Measurements from ENCODE around the gene LRCH3.

LRCH3 gene

GRCh38 chr3:197791113-197791891, at the start of gene LRCH3:
TSS of gene LRCH3 (plus strand) at chr3:197791254. CDS start at chr3:197791279, 25 bp downstream.
- DNase-seq (ENCODE audit: low read depth in 2 of 2): peak; percentile 64 to 76

- no peak for DNase-seq (ENCODE audit: low read depth in 2 of 2)
Measured at GRCh38 chr3:197742787-197743186, 48.3 kb upstream of the LRCH3 start.

DNA sequence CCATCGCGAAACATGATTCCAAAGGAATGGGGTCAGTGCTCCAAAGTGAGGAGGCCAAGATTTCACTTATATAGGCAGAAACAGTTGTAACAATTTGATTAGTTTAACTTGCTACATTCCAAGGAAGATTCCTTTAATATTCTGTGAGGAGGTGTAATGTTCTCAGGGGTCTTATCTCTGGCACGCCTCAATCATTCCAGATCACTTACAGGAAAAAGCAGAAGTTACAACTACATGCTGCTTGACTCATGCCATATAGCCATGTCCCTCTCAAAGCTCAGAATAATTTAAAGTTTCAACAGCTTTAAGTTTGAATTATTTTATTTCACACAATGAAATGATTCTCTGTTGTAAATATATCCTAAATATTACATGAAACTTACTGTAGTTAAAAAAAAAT, 44.8 kb upstream of the LRCH3 start:
- no peak for DNase-seq (ENCODE audit: low read depth in 2 of 2)

GRCh38 chr3:197746801-197747237, 44.2 kb upstream of the LRCH3 start:
- no peak for DNase-seq (ENCODE audit: low read depth in 2 of 2)

DNA sequence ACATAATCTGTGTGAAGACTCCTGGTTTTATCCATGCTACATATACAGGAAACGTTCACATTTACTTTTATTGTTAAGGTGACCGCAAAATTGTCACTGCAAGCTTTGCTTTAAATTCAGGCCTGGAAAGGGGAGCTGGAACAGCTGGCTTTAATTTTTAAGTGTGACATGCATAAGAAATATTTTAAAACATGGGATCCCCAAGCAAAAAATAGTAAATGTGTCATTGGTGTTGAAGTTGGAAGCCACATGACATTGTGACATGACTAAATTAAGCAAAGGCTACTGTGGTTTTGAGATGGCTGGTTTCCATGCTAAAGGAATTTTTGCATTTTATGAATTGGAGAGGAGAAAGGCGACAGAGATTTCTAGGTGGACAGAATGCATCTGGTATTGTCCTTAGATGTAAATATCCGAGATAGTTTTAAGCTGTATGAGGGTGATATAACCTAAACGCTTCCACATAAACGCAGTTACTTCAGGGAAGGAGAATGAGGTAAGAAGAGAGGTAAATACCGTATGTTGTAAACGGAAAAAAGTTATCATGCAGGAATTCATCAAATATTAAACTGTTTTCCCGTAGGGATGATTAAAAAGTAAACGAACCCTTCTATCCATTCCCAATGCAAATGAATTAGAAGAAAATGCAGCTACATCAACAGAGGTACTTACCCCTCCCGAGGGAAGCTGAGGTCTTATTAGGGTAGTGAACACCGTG, 42.3 kb upstream of the LRCH3 start:
- DNase-seq (ENCODE audit: low read depth in 2 of 2): no peak

DNA sequence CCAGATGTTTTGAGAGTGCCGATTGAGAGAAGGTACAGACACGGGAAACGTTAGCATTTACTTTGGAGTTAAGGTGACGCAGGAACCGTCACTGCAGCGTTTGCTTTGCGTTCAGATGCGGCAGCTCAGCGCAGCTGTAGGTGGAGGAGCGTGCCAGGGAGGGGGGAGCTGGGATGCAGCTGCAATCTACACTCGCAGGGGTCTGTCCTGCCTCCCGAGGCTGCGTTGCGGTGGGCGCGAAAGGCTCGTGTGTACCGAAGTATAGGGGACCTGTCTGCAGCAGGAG, 41.8 kb upstream of the LRCH3 start:
- DNase-seq (ENCODE audit: low read depth in 2 of 2): peak; percentile 29 to 45

GRCh38 chr3:197749601-197750395, 41.3 kb upstream of the LRCH3 start, which contains the start of gene FYTTD1:
TSS of gene FYTTD1 (plus strand) at chr3:197749883. CDS start at chr3:197749972, 89 bp downstream.
- peak; percentile 67 to 79 for DNase-seq (ENCODE audit: low read depth in 2 of 2)

DNA sequence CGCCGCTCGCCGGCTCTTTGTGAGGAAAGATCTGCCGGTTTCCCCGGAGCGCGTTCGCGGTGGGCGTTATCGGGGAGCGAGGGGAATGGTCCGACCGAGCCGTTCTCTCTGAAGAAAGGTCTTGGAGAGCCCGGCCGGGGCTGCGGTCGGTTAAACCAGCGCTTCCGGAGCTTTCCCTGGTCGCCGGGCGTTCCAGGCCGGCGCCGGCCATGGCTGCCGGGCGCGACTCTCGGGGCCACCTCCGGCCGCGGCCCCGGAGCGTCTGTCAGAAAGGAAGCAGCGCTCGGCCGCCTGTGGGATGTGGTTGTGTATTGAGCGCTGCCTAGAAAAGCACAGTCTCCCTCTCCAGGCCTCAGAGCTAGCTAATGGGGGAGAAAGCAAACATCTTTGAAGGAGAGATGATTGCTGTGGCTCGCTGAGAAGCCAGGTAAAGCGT, 40.6 kb upstream of the LRCH3 start:
- DNase-seq (ENCODE audit: low read depth in 2 of 2): peak in 1 of 2 donors; percentile 12

GRCh38 chr3:197750858-197751737, 40.0 kb upstream of the LRCH3 start:
- DNase-seq (ENCODE audit: low read depth in 2 of 2): peak in 1 of 2 donors; percentile 14

DNA sequence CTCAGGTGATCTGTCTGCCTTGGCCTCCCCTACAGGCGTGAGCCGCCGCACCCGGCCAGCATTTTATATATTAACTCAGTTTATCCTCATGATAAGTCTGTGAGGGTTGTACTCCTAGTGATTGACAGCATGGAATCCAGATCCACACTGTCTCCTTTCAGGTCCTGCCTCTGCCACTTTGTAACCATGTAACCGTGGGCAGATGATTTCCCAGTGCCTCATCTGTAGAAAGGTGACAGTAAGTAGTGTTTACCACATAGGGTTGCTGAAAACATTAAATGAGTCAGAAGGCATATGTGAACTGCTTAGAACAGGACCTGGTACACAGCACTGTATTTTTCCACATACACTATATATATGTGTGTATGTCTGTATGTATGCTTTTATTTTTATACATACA, 38.9 kb upstream of the LRCH3 start:
- peak in 1 of 2 donors; percentile 32 for DNase-seq (ENCODE audit: low read depth in 2 of 2)

GRCh38 chr3:197753263-197753662, 37.8 kb upstream of the LRCH3 start:
- DNase-seq (ENCODE audit: low read depth in 2 of 2): no peak

DNA sequence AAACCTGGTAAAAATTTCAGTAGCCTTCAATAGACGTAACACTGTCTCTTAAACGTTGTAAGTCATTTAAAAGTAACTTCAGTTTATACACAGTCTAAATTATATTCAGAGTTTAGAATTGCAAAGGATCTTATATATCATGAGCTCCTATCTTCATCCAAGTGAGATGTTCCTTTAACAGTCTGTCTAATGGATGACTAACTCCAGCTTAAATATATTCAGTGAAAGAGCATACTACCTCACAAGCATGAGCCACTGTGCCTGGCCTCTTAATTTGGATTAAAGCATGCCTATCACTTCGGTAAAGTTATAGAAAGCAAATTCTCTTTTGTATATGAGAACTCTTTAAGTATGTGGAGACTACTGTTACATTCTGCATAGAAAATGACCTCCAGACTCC, 34.4 kb upstream of the LRCH3 start:
- DNase-seq (ENCODE audit: low read depth in 2 of 2): no peak

DNA sequence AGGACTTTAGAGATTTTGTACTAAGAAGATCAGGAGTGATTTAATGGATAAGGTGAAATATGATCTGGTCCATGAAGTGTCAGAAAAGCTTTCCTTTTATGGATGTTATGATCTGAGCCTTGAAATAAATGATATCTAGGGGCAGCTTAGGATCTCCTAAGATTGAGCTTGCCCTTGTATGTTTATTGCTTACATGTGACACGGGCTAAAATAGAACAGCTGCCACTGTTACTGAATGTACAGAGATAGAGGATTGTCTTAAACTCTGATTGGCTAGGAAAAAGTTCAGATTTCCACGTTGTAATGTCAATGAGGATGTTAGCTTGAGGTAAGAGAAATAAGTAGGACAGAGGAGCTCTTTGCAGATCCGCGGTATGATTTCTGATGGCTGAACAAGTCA, 32.5 kb upstream of the LRCH3 start:
- no peak for DNase-seq (ENCODE audit: low read depth in 2 of 2)

- no peak for DNase-seq (ENCODE audit: low read depth in 2 of 2)
Measured at GRCh38 chr3:197761784-197762183, 29.3 kb upstream of the LRCH3 start.

- DNase-seq (ENCODE audit: low read depth in 2 of 2): no peak
Measured at GRCh38 chr3:197775317-197775716, 15.7 kb upstream of the LRCH3 start.

DNA sequence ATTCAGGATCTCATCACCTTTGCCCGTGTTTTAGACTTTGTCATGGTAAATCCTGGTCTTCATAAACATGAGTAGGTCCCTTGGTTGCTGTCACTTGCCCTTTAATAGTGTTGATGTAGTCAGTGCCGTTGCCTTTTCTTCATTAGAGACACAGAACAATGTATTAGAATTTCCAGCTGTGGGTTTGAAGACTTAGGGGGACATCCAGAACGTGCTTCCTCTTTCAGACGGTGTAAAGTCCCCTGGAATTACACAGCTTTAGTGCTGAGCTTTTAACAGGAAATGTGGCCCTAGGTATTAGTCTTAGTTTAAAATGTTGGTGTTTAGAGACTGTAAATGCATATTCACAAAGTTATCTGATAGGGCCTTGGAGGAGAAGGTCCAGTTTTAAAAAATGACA, 8.8 kb upstream of the LRCH3 start:
- DNase-seq (ENCODE audit: low read depth in 2 of 2): no peak

GRCh38 chr3:197784019-197784585, 7.0 kb upstream of the LRCH3 start:
- DNase-seq (ENCODE audit: low read depth in 2 of 2): no peak

- no peak for DNase-seq (ENCODE audit: low read depth in 2 of 2)
Measured at GRCh38 chr3:197787412-197787811, 3.6 kb upstream of the LRCH3 start.

DNA sequence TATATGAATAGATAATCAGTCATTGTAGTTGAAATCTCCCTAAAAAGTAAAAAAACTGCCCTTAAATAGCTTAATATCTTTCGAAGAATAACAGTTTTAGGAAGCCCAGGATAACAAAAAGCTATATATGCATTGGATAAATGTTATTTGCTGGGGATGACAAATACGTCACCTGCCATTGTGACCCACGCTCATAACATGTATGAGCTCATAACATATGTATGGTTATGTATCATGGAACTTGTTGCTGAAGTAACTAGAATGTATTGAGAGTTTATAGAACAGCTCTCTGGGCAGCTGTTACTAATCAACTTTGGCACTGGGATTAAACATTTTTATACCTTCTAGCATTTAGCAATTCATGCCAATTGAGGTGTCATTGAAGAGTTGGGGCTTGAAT, 1.7 kb upstream of the LRCH3 start:
- DNase-seq (ENCODE audit: low read depth in 2 of 2): no peak

DNA sequence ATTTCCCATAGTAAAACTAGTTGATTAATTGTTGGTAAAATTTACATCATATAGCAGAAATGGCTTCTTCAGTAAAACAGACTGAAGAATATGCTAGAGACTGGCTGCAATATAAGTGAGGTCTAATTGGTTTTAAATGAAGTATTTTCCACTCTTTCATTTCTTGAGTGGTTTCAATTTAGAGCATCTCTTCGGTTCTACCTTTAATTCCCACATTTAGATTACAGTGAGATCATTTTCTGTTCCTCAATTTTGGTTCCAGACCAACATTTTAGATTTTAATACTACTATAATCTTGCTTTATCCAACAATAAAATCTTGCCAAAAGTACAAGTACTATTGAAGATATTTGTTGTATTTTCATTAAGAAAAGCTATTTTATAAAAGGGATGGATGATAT, 1.0 kb upstream of the LRCH3 start:
- DNase-seq (ENCODE audit: low read depth in 2 of 2): no peak

All from stimulated activated CD4-positive, alpha-beta T cell treated with anti-CD3 and anti-CD28 coated beads, Interleukin-15, amount 100 ng/mL, for 48 hours (primary cell).